Measurements from ENCODE around the gene USF1.
"Not testable (repeated sequence)": the region's sequence is repeated elsewhere in the genome, so short reads cannot be mapped to it uniquely, and the experiment has no call there.

The USF1 gene

DNA sequence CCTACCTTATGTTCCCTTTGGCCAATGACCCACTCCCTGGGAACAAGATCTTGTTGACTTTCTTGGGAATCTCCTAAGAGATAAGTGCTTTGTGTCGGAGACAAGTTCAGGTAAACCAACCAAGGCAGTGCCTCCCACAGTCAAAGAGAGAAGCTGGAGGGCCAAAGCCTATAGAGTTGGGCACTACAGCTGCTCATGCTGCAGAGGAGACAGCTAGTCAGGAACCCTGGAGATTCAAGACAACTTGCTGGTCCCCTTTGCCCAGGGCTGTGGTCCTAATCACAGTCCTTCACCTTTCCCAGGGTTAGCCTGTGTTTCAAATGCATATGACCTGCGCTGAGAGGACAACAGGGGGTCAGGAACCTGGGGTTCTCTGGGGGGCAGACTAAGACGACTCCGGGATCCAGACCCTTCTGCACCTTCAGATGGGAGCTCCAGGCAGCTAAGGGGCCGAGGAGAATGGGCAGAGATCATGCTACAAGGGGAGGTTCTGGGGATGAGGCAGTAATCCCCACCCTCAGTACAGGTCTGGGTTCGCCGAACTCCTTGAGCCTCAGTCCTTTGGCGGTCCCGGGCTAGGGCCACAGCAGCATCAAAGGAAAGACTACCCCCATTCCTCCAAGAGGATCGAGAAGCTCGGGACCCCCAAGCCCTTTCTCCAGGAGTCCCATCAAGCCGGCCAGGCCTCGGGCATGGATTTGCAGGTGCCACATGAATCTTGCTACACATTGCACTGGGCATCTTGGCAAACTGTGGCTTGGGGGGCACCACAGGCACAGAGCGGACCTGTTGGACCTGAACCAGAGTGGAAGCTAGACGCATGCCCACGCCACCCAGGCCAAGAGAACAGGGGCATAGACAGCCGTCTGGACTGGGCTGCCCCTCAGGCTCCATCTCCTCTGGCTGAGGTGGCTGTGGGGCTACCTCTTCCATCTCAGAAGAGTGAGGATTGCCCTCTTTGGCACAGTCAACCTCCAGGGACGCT, 2.0 kb upstream of the USF1 start:
- no peak for DNase-seq

DNA sequence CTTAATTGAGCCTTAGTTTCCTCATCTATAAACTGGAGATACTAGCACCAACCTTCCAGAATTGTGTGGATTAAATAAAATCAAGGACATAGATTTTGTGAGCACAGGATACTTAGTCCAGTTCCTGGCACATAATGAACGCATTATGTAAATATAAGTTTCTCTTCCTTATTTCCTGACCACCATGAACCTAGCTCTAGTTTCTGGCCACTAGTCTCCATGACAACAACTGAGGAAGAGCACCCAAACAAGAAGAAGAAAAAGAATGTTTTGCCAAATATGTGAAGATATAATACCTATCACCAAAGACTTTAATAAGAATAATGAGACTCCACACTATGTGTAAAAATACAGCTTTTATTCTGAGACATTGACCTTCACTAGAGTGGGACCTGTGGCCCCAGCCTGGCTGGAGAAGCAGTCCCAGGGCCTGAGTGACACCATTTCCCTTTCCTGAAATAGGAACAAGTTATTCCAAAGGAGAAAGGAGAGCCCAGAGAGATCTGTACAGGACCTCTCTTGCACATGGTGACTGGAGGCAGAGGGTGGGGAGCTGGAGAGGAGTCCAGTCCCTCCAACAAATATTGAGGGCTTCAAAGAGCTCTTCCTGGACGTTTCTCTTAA, 940 bp upstream of the USF1 start:
- DNase-seq: no peak

DNA sequence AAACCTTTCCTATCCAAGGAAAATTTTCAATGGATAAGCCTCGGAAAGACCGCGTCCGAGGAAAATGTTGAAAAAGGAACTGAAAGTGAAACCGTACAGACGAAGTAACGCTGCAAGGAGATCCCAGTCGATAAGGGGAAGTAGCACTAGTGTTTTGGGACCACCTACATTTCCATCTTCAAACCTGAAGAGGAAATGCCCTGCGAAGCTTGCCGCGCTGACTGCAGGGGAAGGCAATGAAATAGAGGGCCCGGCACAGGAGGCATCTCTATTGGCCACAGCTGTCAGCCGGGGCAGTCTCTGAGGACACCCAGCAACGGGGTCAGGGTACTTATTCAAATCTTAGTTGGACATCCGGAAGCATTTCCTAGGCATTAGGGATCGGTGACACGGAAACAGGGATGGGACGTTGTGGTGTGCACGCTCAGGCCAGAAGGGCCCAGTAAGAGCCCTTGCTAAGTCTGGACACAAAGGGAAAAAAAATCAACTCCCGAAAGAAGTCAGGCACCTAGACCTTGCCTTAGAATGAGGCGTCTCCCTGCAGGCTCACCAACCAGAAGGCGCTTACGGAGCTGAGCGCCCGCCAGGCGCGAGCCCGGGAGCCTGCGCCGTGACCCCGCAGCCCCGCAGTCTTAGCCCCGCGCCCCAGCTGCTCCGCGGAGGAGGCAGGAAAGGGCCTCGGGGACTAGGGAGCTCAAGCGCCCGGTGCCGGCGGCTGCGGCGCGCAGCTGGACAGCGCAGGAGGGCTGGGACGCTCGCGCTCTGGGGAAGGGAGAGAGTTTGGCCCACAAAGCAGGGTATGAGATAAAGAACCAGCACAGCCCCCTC, 655 bp downstream of the USF1 start:
- DNase-seq: peak; percentile 82

DNA sequence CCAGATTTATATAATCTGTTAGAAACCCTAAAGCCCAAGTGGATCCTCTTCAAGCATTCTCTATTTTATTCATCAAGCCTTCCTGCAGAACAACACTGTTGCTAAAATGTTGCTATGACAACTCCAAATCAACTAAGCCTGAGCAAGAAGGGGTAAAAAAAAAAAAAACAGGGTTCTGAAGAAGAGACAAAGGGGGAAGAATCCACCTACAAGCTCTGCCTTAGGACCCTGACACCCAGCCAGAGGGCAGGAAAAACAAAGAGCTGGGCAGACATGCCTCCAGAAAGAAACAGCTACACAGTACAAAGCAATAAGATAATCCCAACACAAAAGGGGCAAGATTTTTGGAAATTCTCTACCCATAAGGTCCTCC, 1.3 kb downstream of the USF1 start:
- DNase-seq: peak; percentile 50

DNA sequence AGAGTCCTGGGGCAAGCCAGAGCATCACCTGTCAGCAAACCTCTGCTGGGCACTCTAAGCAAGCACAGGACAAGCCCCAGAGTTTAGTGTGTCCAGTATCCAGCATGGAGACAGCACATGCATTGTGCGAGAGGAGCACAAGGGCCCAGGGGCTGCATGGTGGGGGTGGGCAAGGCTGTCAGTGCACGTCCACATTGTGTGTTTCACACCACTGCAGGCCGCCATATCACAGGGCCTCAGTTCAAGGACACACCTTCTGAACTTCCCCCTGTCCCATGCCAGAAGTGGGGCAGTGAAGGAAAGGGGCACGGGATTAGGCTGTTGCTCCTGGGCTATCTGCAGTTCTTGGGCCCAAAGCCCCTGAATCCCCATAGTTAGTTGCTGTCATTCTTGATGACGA, 6.2 kb downstream of the USF1 start:
- no peak for DNase-seq

DNA sequence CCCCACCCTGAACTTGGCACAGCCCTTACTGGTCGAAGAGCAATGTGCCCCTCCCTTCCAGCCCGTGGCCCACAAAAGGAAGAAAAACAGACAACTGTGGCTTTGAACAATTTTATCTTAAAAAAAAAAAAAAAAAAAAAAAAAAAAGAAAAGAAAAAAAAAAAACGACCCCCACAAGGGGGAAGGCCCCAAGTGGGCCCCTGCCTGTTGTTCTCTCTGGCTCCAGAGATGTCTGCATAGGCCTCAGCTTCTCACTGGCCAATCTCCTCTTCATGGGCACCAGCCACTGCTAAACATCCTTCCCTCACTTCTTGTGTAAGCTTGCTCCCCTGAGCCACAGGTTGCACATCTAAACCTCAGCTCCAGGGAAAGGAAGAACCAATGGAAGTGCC, 6.6 kb downstream of the USF1 start:
- no peak for DNase-seq

DNA sequence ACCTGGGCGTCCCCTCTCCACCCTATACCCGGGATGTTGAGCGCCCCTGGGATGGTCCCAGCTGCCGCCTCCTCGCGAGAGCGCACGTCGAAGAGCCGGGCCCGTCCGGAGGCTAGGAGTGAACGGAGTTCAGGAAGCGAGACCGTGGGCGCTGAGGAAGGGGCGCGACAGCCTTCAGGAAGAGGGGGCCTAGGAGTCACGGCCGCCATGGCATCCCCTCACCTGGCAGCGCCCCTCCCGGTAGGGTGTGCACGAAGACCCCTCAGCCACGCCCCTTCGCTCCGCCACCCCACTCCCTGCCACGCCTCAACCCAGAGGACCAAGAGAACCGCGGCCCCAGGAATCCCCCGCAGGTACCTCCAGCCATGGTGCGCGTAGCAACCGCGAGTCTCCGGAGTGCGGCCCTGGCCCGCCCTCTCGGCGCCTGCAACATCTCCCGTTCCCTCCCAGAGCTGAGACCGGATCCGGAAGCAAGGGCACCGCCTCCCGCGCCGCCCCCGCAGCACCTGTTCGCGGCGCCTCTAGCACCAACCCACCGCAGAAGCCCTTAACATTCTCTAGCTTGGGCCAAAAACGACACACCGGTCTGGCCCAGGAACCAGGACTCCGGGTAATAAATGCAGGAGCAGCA, 7.1 kb downstream of the USF1 start, which contains the start of gene TSTD1:
TSTD1 (minus strand) TSS at position 442 of the 631 bp plus-strand sequence; CDS start at position 367, 75 bp downstream.
- DNase-seq: peak; percentile 89

DNA sequence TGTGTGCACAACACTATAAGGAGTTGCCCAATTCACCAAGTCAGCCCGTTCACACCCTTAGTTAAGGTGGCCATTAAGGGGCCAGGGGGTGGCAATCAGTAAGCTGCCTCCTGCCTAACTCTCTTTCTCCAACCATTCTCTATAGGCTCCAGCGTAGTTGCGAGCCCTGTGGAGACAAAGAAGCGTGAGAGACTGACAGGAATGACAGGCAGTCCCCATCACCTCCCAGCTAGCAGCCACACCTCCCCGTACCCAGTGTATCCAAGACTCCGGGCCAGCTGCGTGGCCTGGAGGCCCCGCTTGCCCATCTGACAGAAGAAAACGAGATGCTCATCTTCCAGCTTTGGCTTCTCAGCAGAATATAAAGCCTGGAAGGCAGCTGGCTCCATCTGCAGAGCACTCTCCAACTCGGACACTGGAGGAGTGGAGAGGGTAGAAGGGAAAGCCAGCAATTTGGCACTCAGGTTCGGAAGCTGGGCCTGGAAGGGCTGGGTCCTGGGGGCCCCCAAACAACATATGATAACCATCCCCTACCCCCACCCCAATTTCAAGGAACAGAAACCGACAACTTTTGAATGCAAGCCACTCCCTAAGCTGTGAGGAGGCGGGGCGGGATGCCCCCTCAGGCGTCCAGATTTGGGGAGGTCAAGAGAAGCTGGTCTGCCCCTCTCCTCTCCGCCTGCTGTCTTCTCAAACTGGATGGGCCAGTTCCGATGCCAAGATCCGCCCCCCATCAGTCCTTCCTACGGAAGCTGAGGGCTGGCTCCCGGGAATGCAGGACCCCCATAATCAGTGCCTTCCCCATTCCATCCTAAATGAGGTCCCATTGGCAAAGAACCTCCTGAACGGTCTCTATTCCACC, 7.9 kb downstream of the USF1 start:
- DNase-seq: no peak

DNA sequence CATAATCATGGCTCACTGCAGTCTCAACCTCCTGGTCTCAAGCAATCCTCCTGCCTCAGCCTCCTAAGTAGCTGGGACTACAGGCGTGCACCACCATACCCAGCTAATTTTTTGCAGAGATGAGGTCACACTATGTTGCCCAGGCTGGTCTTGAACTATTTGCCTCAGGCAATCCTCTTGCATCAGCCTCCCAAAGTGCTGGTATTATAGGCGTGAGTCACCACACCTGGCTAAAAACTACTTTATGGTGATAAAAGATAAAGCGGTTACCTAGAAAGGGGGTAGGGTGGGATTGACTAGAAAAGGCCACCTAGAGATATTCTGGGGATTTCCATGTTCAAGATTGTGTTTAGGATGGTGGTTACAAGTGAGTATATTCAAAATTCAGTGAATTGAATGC, 12.0 kb downstream of the USF1 start:
- no peak for DNase-seq

DNA sequence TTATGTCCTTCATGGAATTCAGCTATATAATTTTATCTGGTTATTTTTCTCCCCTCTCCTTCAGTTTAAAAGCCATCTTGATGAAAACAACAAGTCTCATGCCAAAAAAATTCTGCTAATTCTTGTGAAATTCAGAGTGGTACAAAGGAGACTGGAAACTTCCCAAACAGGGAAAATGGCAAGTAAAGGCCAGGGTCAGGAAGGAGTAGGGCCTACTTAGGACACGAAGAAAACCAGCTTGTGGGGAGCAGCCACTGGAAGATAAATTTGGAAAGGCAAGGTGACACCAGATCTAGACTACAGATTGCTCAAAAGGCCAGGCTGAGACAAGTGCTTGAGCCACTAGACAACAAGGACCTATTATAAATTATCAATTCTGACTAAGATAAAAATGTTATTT, 13.4 kb downstream of the USF1 start:
- DNase-seq: no peak

DNA sequence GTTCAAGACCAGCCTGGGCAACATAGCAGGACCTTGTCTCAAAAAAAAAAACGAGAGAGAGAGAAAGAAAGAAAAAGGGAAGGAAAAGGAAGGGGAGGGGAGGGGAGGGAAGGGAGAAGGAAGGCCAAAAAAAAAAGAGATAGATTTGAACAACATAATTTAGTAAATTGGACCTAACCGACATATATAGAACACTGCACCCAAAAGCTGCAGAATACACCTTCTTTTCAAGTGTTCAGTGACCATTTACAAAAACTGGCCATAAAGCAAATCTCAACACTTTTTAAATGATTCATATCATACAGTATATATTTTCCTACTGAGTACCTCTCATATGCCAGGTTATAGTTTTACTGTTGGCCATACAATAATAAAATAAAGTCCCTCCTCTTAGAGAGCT, 13.9 kb downstream of the USF1 start:
- no peak for DNase-seq

DNA sequence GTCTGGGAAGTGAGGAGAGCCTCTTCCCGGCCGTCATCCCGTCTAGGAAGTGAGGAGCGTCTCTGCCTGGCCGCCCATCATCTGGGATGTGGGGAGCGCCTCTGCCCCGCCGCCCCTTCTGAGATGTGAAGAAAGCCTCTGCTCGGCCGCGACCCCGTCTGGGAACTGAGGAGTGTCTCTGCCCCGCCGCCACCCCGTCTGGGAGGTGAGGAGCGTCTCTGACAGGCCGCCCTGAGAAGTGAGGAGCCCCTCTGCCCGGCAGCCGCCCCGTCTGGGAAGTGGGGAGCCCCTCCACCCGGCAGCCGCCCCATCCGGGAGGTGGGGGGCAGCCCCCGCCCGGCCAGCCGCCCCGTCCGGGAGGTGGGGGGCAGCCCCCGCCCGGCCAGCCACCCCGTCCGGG, 16.3 kb downstream of the USF1 start:
- not testable (repeated sequence) for DNase-seq

DNA sequence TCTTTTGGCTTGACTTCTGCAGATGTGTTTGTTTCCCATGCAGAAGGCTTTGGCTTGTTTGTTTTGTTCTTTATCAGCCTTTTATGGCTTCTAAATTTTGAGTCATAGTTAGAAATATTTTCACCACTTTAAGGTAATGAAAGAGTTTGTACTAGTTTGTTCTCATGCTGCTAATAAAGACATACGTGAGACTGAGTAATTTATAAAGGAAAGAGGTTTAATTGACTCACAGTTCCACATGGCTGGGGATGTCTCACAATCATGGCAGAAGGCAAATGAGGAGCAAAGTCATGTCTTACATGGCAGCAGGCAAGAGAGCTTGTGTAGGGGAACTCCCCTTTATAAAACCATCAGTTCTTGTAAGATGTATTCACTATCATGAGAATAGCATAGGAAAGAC, 18.8 kb downstream of the USF1 start:
- not testable (repeated sequence) for DNase-seq

DNA sequence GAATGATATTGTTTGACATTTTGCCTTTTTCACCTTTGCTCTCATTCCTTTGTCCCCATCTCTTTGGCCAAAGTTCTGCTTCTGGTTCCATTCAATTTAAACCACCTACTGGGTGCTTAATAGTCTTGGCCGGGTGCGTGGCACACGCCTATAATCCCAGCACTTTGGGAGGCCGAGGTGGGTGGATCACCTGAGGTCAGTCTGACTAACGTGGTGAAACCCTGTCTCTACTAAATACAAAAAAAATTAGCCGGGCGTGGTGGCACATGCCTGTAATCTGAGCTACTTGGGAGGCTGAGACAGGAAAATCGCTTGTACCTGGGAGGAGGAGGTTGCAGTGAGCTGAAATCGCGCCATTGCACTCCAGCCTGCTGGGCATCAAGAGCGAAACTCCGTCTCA, 23.3 kb downstream of the USF1 start:
- DNase-seq: not testable (repeated sequence)

DNA sequence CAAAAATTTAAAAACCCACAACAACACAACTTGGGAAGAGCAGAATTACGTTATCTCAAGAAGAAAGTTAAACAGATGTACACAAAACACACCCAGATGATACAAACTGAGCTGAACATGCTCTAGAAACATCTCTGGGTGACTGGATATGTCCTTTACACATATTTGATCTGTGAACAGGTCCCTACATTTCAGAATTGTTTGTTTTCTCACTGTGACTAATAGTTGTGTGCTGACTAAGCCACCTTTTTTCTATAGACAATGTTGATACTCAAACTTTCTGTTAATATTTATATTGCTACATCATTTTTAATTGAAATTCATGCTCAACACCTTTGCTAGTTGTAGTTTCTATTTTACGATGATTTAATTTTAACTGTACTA, 23.8 kb downstream of the USF1 start:
- no peak for DNase-seq

DNA sequence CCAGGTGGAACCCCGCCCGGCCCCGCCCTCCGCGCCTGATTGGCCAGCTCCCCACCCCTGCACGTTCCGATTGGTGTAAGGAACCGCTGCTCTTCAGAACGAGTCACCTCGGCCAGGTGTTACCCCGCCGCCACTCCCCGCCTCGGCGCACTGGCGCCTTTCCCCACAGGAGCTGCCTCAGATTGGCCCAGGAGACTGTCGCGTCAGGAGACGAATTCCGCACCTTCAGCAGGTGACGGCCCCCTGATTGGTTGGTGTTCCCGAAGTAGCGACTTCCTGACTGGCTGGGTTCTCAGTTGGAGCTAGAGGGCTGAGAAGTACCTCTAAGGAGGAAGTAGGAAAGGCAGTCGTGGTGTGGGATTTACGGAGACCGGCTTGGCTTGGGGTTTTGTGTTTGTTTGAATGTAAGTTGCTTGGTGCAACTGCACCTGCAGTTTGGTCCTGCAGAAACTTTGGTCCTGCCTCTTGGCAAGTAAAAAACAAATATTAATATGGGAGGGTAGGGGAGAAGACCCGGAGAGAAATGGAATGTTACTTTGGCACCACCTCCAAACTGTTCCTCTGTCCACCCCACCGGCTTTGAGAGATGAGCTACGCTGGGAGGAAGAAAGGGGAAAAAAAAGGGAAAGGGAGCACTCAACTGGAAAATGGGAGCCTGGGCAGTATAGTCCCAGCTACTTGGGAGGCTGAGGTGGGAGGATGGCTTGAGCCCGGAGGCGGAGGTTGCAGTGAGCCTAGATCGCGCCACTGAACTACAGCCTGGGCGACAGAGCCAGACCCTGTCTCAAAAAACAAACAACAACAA, 24.4 kb downstream of the USF1 start:
- peak; percentile 94 for DNase-seq

DNA sequence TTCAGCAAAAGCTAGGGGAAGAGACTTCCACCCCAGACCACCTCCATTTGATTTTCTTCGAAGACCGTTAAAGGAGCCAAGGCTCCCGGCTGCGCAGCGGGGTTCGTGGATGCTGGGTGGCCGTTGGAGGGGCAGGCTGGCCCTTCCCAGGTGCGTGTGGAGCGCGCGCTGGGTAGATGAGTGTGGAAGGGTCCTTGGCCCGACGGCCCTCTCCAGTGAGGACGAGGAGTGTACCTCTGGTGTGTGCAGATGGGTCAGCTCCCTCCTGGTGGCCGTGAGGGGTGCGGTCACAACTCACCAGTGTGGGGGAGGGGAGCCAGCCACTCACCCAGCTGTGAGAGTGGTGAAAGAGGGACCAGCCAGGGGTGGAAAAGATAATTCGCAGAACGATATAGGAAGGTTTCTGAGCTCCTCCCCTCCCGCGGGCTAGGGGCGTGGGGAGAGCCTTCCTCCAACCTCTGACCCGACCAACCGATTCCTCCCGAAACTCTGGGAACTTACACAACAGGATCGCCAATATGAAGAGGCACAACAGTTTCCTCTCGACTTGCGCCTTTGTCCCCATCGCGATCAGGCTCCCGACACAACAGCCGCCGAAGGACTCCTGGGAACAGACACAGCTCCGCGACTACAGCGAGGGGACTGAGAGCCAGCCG, 25.1 kb downstream of the USF1 start, which contains the start of gene F11R:
F11R (minus strand) TSS at position 644 of the 656 bp plus-strand sequence; CDS start at position 565, 79 bp downstream.
- peak; percentile 48 for DNase-seq

DNA sequence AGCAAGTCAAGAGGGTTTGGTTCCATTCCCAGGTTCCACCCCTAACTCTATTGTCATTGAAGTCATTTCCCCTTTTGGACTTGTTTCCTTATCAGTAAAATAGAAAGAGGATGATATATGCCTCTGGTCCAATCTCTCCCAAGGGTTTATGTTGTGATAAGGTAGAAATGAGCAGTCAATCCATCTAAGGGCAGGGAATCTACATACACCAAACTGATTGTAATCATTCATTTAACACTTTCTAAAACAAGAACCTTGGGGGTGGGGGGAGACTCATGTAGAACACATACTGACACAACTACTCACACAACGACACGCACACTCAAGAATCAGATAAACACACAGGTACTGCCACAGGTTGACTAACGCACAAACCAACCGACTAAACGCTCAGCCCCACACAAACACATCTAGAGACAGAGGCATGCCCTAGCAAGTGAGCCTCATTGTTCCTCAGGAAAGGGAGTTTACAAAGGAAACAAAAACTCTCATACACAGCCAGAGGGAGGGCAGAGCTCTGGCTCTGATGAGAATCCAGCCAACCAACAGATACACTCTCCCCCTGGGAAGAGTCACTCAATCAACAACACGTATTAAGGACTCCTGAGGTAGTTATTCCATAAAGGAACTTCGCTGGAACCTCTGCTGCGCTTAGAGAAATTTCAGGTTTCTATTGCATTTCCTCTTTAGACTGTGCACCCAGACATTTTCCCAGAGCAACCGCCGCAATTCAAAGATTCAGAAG, 25.9 kb downstream of the USF1 start:
- DNase-seq: no peak

DNA sequence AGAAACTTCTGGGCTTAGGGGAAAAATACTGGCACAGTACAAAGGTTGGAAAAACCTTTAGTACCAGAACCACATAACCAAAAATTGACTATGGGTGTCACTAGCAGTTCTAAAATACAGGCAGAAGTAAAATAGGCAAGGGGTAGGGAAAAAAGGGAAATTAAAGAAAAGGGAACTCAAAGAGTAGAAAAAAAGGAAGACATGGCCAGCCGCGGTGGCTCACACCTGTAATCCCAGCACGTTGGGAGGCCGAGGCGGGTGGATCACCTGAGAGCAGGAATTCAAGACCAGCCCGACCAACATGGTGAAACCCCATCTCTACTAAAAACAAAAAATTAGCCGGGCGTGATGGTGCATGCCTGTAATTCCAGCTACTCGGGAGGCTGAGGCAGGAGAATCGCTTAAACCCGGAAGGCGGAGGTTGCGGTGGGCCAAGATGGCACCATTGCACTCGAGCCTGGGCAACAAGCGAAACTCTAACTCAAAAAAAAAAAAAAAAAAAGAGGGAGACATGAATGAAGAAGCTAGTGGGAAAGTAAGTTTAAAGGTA, 26.6 kb downstream of the USF1 start:
- DNase-seq: not testable (repeated sequence)
